Bronchial epithelial cell (primary cell): Measurements from ENCODE around the gene TLCD3A. TPM values are rescaled to one million over a fixed set of nuclear protein-coding genes. Genes with fewer than 3 reads are reported as not detected.

ENCODE experiments used
- DNase-seq: peaks from one replicate; pipeline ENCODE4 v3.0.0-alpha.2; 2010; ENCODE audit warnings: low read depth
- FAIRE-seq: peaks from 2 replicates; lab custom pipeline; 2011; peaks lifted over from hg19 to GRCh38; lab: Jason Lieb, UNC
- H3K27me3 ChIP-seq: 2 replicates; pipeline ENCODE4 v1.5.1; 2011; ENCODE audit warnings: low read length; ENCODE audit not compliant: control insufficient read depth, insufficient read depth
- H3K36me3 ChIP-seq: 2 replicates; pipeline ENCODE4 v1.5.1; 2011; ENCODE audit warnings: low read length; ENCODE audit not compliant: control insufficient read depth, insufficient read depth
- H3K4me3 ChIP-seq: 2 replicates; pipeline ENCODE4 v1.5.1; 2011; ENCODE audit warnings: mild to moderate bottlenecking, low read depth, low read length, control low read depth
- CTCF ChIP-seq: IDR thresholded peaks from 2 replicates; pipeline ENCODE4 v1.5.1; 2011; ENCODE audit warnings: mild to moderate bottlenecking, moderate library complexity, low read length, control low read depth, inconsistent platforms; ENCODE audit not compliant: insufficient read depth, severe bottlenecking
- total RNA-seq: library from RNA; depleted of rRNA; stranded (reverse); fragments of >200 nt; gene quantifications from 2 replicates; pipeline ENCODE4 v1.2.1, GENCODE V29; 2014

Gene TLCD3A
- total RNA-seq, 1 donor from 2014 or later: 47.7 TPM

- DNase-seq (no peak), FAIRE-seq (no peak)
- TF ChIP-seq CTCF: no peak
- Histone ChIP-seq H3K36me3 (peaks cover 8% of the 10 kb centered on the region), H3K27me3 (no peaks in the 10 kb centered on the region), H3K4me3 (no peak overlapping the region)
Observed at GRCh38 chr17:760371-760770, 28.0 kb downstream of the TLCD3A start.

GRCh38 chr17:767076-767475 lies 34.7 kb downstream of the TLCD3A start:
- Histone ChIP-seq H3K27me3 (no peaks in the 10 kb centered on the region), H3K4me3 (no peak overlapping the region), H3K36me3 (peaks cover 12% of the 10 kb centered on the region)
- no peak for FAIRE-seq
- no peak for TF ChIP-seq CTCF
- DNase-seq: no peak

GRCh38 chr17:773016-773415 lies 40.6 kb downstream of the TLCD3A start:
- no peak overlapping the region for H3K4me3 ChIP-seq
- peaks cover 29% of the 10 kb centered on the region for H3K36me3 ChIP-seq
- no peak for DNase-seq
- H3K27me3 ChIP-seq: no peaks in the 10 kb centered on the region
- no peak for TF ChIP-seq CTCF
- FAIRE-seq: no peak

GRCh38 chr17:773467-774312 lies 41.3 kb downstream of the TLCD3A start:
- no peak for TF ChIP-seq CTCF
- Histone ChIP-seq H3K4me3 (no peak overlapping the region), H3K36me3 (peaks cover 34% of the 10 kb centered on the region), H3K27me3 (no peaks in the 10 kb centered on the region)
- FAIRE-seq (no peak), DNase-seq (no peak)

GRCh38 chr17:774313-774584 lies 41.9 kb downstream of the TLCD3A start:
- H3K36me3 ChIP-seq: peaks cover 34% of the 10 kb centered on the region
- no peak overlapping the region for H3K4me3 ChIP-seq
- FAIRE-seq: no peak
- DNase-seq: no peak
- no peaks in the 10 kb centered on the region for H3K27me3 ChIP-seq
- TF ChIP-seq CTCF: no peak

- Histone ChIP-seq H3K4me3 (no peak overlapping the region), H3K27me3 (no peaks in the 10 kb centered on the region), H3K36me3 (peaks cover 26% of the 10 kb centered on the region)
- no peak for FAIRE-seq
- TF ChIP-seq CTCF: no peak
- DNase-seq: no peak
Observed at GRCh38 chr17:778096-778495, 45.7 kb downstream of the TLCD3A start.
